CD8-positive, alpha-beta memory T cell (primary cell): Measurements from ENCODE around the gene NEB. TPM values are rescaled to one million over a fixed set of nuclear protein-coding genes. Genes with fewer than 3 reads are reported as not detected.

Source experiments
- CTCF ChIA-PET: fragments of 350-600 bp; sonication (Branson Sonifier 250); formaldehyde crosslinking; loops from one replicate; lab custom pipeline; 2021; ENCODE audit warnings: antibody characterized with exemption; lab: Charles Lee
- POLR2A ChIA-PET: fragments of 350-600 bp; sonication (Branson Sonifier 250); formaldehyde crosslinking; loops from one replicate; lab custom pipeline; 2021; ENCODE audit warnings: antibody characterized with exemption; lab: Charles Lee
- DNase-seq, 5 donors: peaks; one replicate each; pipeline versions ENCODE4 v3.0.0 to v3.0.0-alpha.2; 2020 to 2022; ENCODE audit warnings: mixed read lengths in 1 of 5
- H3K27ac ChIP-seq: one replicate; pipeline ENCODE4 v1.7.0; 2013; ENCODE audit warnings: low read depth, mild to moderate bottlenecking, low read length, moderate library complexity
- H3K27me3 ChIP-seq: 2 replicates; pipeline ENCODE4 v1.7.0; 2013; ENCODE audit warnings: low read length, mild to moderate bottlenecking; ENCODE audit not compliant: insufficient read depth, poor library complexity, severe bottlenecking
- H3K36me3 ChIP-seq: 2 replicates; pipeline ENCODE4 v1.7.0; 2013; ENCODE audit warnings: mild to moderate bottlenecking, low read length, moderate library complexity; ENCODE audit not compliant: insufficient read depth
- H3K4me1 ChIP-seq: 2 replicates; pipeline ENCODE4 v1.7.0; 2013; ENCODE audit warnings: mild to moderate bottlenecking, low read length, moderate library complexity; ENCODE audit not compliant: insufficient read depth
- H3K4me3 ChIP-seq: 2 replicates; pipeline ENCODE4 v1.7.0; 2013; ENCODE audit warnings: mild to moderate bottlenecking, low read length
- H3K9me3 ChIP-seq: 2 replicates; pipeline ENCODE4 v1.7.0; 2013; ENCODE audit warnings: mild to moderate bottlenecking, low read length
- H3K27ac Mint-ChIP-seq, 8 donors: one replicate each; pipeline ENCODE4 v1.8.0; 2020 to 2021; ENCODE audit warnings: mixed read lengths in 8 of 8, mild to moderate bottlenecking in 6 of 8, inconsistent platforms in 3 of 8, moderate library complexity in 3 of 8
- H3K27me3 Mint-ChIP-seq, 2 donors: one replicate each; pipeline ENCODE4 v1.8.0; 2020 to 2021; ENCODE audit warnings: mixed read lengths in 2 of 2, mild to moderate bottlenecking in 1 of 2, moderate library complexity in 1 of 2
- H3K36me3 Mint-ChIP-seq, 3 donors: one replicate each; pipeline ENCODE4 v1.8.0; 2020 to 2021; ENCODE audit warnings: mixed read lengths in 3 of 3, inconsistent platforms in 1 of 3, mild to moderate bottlenecking in 1 of 3
- H3K4me1 Mint-ChIP-seq, 3 donors: one replicate each; pipeline ENCODE4 v1.8.0; 2020 to 2021; ENCODE audit warnings: mixed read lengths in 3 of 3, inconsistent platforms in 1 of 3, mild to moderate bottlenecking in 1 of 3
- H3K4me3 Mint-ChIP-seq, 7 donors: one replicate each; pipeline ENCODE4 v1.8.0; 2020 to 2021; ENCODE audit warnings: mixed read lengths in 7 of 7, mild to moderate bottlenecking in 6 of 7, moderate library complexity in 4 of 7, inconsistent platforms in 2 of 7
- H3K9me3 Mint-ChIP-seq, 5 donors: one replicate each; pipeline ENCODE4 v1.8.0; 2020 to 2022; ENCODE audit warnings: mixed read lengths in 5 of 5, mild to moderate bottlenecking in 3 of 5, moderate library complexity in 2 of 5, inconsistent platforms in 1 of 5
- polyA plus RNA-seq: library from polyadenylated mRNA; unstranded; fragments of 300-500 nt; fragmentation: Illumina TruSeq; gene quantifications from one replicate; pipeline ENCODE4 v1.2.3, GENCODE V29; 2021
- total RNA-seq, 2 experiments: library from RNA; stranded (reverse); gene quantifications; one replicate each; pipeline ENCODE4 v1.2.3, GENCODE V29; 2021

The NEB gene
- total and polyA plus RNA-seq, 3 experiments from 2014 or later, result 0.10 to 0.31 (median 0.29) TPM

GRCh38 chr2:151668737-151669136 lies 65.5 kb downstream of the NEB start:
- peaks cover 14 to 25% (median 21%) of the 10 kb centered on the region in 3 donors for H3K4me1 Mint-ChIP-seq
- no peaks in the 10 kb centered on the region for H3K9me3 Mint-ChIP-seq
- POLR2A ChIA-PET, result no interaction called here

DNA sequence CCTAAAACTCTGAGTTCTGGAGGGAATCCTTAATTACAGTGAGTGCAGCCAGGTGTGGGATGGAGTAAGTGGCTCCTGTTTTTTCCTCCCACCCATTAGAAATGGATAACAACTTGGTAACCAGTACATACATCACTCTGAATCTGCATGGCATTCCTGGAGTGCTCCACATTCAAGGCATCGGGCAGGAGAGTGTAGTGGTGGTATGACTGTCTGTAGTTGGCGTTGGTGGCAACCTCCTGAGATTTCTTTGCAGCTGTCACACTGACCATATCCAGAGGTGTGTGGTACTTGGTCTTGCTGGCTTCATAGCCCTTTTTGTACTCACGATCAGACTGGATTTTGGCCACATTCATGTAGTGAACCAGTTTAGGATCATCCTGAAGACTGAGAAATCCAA lies 68.3 kb downstream of the NEB start:
- DNase-seq, result no peak
- Histone ChIP-seq H3K36me3 (no peaks in the 10 kb centered on the region), H3K27ac (no peak overlapping the region), H3K9me3 (no peaks in the 10 kb centered on the region), H3K4me3 (no peak overlapping the region), H3K27me3 (no peaks in the 10 kb centered on the region), H3K4me1 (peaks cover 7% of the 10 kb centered on the region)
- ChIA-PET POLR2A (no interaction called here), CTCF (no interaction called here)
- peaks cover 0 to 9% of the 10 kb centered on the region in 2 donors for H3K27me3 Mint-ChIP-seq
- H3K9me3 Mint-ChIP-seq, result no peaks in the 10 kb centered on the region
- peaks cover 14 to 21% (median 20%) of the 10 kb centered on the region in 3 donors for H3K4me1 Mint-ChIP-seq
- peaks cover 0 to 11% (median 3%) of the 10 kb centered on the region in 3 donors for H3K36me3 Mint-ChIP-seq
- H3K4me3 Mint-ChIP-seq, result no peak overlapping the region
- H3K27ac Mint-ChIP-seq, result no peak overlapping the region

More at GRCh38 chr2:151668737-151669136, 65.5 kb downstream of the NEB start:
- Histone ChIP-seq H3K4me3 (no peak overlapping the region), H3K4me1 (peaks cover 7% of the 10 kb centered on the region), H3K27me3 (no peaks in the 10 kb centered on the region), H3K36me3 (no peaks in the 10 kb centered on the region), H3K27ac (no peak overlapping the region), H3K9me3 (no peaks in the 10 kb centered on the region)
- no peak overlapping the region for H3K4me3 Mint-ChIP-seq
- no peak overlapping the region for H3K27ac Mint-ChIP-seq
- peaks cover 0 to 3% of the 10 kb centered on the region in 2 donors for H3K27me3 Mint-ChIP-seq
- no peak for DNase-seq
- CTCF ChIA-PET, result no interaction called here
- peaks cover 0 to 1% (median 0%) of the 10 kb centered on the region in 3 donors for H3K36me3 Mint-ChIP-seq

GRCh38 chr2:151664520-151664919 lies 69.8 kb downstream of the NEB start:
- H3K9me3 Mint-ChIP-seq, result no peaks in the 10 kb centered on the region
- no peak overlapping the region for H3K4me3 Mint-ChIP-seq
- ChIA-PET CTCF (no interaction called here), POLR2A (no interaction called here)
- no peak for DNase-seq
- peaks cover 0 to 12% (median 3%) of the 10 kb centered on the region in 3 donors for H3K36me3 Mint-ChIP-seq
- Histone ChIP-seq H3K27me3 (no peaks in the 10 kb centered on the region), H3K4me3 (no peak overlapping the region), H3K9me3 (no peaks in the 10 kb centered on the region), H3K4me1 (no peaks in the 10 kb centered on the region), H3K27ac (no peak overlapping the region), H3K36me3 (no peaks in the 10 kb centered on the region)
- H3K27me3 Mint-ChIP-seq, result peaks cover 0 to 9% of the 10 kb centered on the region in 2 donors
- H3K27ac Mint-ChIP-seq, result no peak overlapping the region
- H3K4me1 Mint-ChIP-seq, result peaks cover 5 to 6% (median 6%) of the 10 kb centered on the region in 3 donors

- CTCF ChIA-PET, result no interaction called here
- H3K9me3 ChIP-seq, result no peaks in the 10 kb centered on the region
- POLR2A ChIA-PET, result no interaction called here
Observed at GRCh38 chr2:151661625-151662024, 72.7 kb downstream of the NEB start.

DNA sequence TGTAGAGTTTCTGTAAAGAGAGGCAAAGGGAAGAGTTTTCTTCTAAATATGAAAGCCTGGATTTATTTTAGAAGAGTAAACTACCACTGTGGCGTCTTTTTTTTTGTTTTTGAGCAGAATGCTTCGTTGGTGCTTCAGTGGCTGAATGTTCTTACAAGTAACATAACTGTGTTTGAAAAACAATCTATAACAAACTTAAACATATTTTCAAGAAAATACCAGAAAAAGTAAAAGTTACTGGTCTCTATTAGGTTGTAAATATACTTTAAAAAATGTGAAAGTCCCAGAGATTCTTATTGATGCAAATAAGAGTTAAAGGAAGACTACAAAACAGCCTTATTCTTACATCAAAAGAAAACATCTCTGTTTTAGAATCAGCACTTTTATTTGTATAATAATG lies 76.2 kb downstream of the NEB start:
- Histone ChIP-seq H3K27ac (no peak overlapping the region), H3K4me1 (no peaks in the 10 kb centered on the region), H3K4me3 (no peak overlapping the region), H3K9me3 (no peaks in the 10 kb centered on the region), H3K27me3 (no peaks in the 10 kb centered on the region), H3K36me3 (no peaks in the 10 kb centered on the region)
- Mint-ChIP-seq H3K4me3 (no peak overlapping the region), H3K4me1 (no peaks in the 10 kb centered on the region), H3K36me3 (peaks cover 0 to 23% (median 4%) of the 10 kb centered on the region in 3 donors), H3K27ac (no peak overlapping the region), H3K9me3 (no peaks in the 10 kb centered on the region), H3K27me3 (peaks cover 3 to 21% of the 10 kb centered on the region in 2 donors)
- ChIA-PET CTCF (no interaction called here), POLR2A (no interaction called here)
- no peak for DNase-seq

More at GRCh38 chr2:151661625-151662024, 72.7 kb downstream of the NEB start:
- H3K27me3 ChIP-seq, result no peaks in the 10 kb centered on the region
- H3K36me3 Mint-ChIP-seq, result peaks cover 0 to 17% (median 7%) of the 10 kb centered on the region in 3 donors
- H3K4me1 Mint-ChIP-seq, result no peaks in the 10 kb centered on the region
- H3K27me3 Mint-ChIP-seq, result peaks cover 3 to 19% of the 10 kb centered on the region in 2 donors
- H3K36me3 ChIP-seq, result no peaks in the 10 kb centered on the region
- H3K27ac Mint-ChIP-seq, result no peak overlapping the region
- H3K9me3 Mint-ChIP-seq, result no peaks in the 10 kb centered on the region
- H3K4me3 Mint-ChIP-seq, result no peak overlapping the region
- H3K4me1 ChIP-seq, result no peaks in the 10 kb centered on the region
- DNase-seq, result no peak
- no peak overlapping the region for H3K4me3 ChIP-seq
- no peak overlapping the region for H3K27ac ChIP-seq

- H3K9me3 ChIP-seq, result no peaks in the 10 kb centered on the region
- no peaks in the 10 kb centered on the region for H3K4me1 ChIP-seq
- Mint-ChIP-seq H3K9me3 (no peaks in the 10 kb centered on the region), H3K36me3 (peaks cover 0 to 19% (median 4%) of the 10 kb centered on the region in 3 donors), H3K4me3 (no peak overlapping the region), H3K4me1 (no peaks in the 10 kb centered on the region), H3K27ac (no peak overlapping the region), H3K27me3 (peaks cover 3 to 17% of the 10 kb centered on the region in 2 donors)
- no peak for DNase-seq
- no peaks in the 10 kb centered on the region for H3K36me3 ChIP-seq
- no peak overlapping the region for H3K4me3 ChIP-seq
- POLR2A ChIA-PET, result no interaction called here
- CTCF ChIA-PET, result no interaction called here
- H3K27me3 ChIP-seq, result no peaks in the 10 kb centered on the region
- H3K27ac ChIP-seq, result no peak overlapping the region
Observed at GRCh38 chr2:151657667-151658076, 76.6 kb downstream of the NEB start.

DNA sequence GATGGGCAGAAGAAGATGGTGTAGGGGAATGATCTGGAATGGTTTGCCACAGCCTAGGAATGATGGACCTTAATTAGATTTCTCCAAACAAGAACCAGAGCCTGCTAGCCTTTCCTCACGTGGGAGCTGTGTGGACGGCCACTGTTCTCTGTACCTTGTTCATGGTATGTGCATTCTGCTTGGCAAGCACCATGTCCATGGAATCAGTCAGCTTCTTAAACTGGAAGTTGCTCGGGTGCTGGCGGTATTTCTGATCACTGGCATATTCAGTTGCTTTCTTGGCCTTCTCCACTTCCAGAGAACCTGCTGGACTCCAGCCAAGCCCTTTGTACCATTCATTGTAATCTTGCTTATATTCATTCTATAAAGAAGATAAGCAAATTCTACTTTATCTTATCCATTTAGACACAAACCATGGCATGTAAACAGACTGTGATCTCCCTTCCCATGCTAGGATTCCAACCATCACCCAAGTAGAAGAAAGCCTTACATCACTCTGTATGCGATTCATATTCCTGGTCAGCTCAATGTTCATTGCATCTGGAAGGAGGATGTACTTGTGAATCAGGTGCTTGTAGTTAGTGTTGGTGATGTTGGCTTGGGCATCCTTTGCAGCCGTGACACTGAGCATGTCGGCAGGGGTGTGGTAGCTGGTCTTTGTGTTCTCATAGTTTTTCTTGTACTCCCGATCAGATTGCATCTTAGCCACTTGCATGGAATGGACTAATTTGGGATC lies 78.4 kb downstream of the NEB start:
- H3K27me3 ChIP-seq, result no peaks in the 10 kb centered on the region
- Mint-ChIP-seq H3K27ac (no peak overlapping the region), H3K9me3 (no peaks in the 10 kb centered on the region), H3K36me3 (peaks cover 0 to 11% (median 4%) of the 10 kb centered on the region in 3 donors), H3K4me1 (no peaks in the 10 kb centered on the region), H3K27me3 (peaks cover 3 to 18% of the 10 kb centered on the region in 2 donors), H3K4me3 (no peak overlapping the region)
- CTCF ChIA-PET, result no interaction called here
- H3K4me1 ChIP-seq, result no peaks in the 10 kb centered on the region
- DNase-seq, result no peak
- POLR2A ChIA-PET, result no interaction called here
- H3K27ac ChIP-seq, result no peak overlapping the region
- H3K36me3 ChIP-seq, result no peaks in the 10 kb centered on the region
- H3K9me3 ChIP-seq, result no peaks in the 10 kb centered on the region
- no peak overlapping the region for H3K4me3 ChIP-seq

- Mint-ChIP-seq H3K4me3 (no peak overlapping the region), H3K9me3 (no peaks in the 10 kb centered on the region), H3K27ac (no peak overlapping the region), H3K27me3 (peaks cover 3 to 18% of the 10 kb centered on the region in 2 donors), H3K36me3 (peaks cover 0 to 11% (median 4%) of the 10 kb centered on the region in 3 donors), H3K4me1 (no peaks in the 10 kb centered on the region)
- ChIA-PET CTCF (no interaction called here), POLR2A (no interaction called here)
- Histone ChIP-seq H3K4me1 (no peaks in the 10 kb centered on the region), H3K4me3 (no peak overlapping the region), H3K27me3 (no peaks in the 10 kb centered on the region), H3K9me3 (no peaks in the 10 kb centered on the region), H3K27ac (no peak overlapping the region), H3K36me3 (no peaks in the 10 kb centered on the region)
- DNase-seq, result no peak
Observed at GRCh38 chr2:151654891-151655290, 79.4 kb downstream of the NEB start.
